Nephron (organoid): ENCODE results near the gene C19orf33.

Experiments used
- H3K27ac Mint-ChIP-seq, 3 experiments: 2 replicates each; pipeline ENCODE4 v1.8.0; 2020; ENCODE audit warnings: mixed read lengths in 3 of 3, mild to moderate bottlenecking in 2 of 3, moderate library complexity in 1 of 3
- H3K27me3 Mint-ChIP-seq: 2 replicates; pipeline ENCODE4 v1.8.0; 2021; ENCODE audit warnings: low read depth, mild to moderate bottlenecking, moderate library complexity, mixed read lengths
- H3K36me3 Mint-ChIP-seq: 2 replicates; pipeline ENCODE4 v1.8.0; 2020; ENCODE audit warnings: low read depth, mixed read lengths
- H3K4me1 Mint-ChIP-seq: 2 replicates; pipeline ENCODE4 v1.8.0; 2020; ENCODE audit warnings: mixed read lengths
- H3K4me3 Mint-ChIP-seq, 3 experiments: 2 replicates each; pipeline ENCODE4 v1.8.0; 2020; ENCODE audit warnings: mild to moderate bottlenecking in 3 of 3, mixed read lengths in 3 of 3, moderate library complexity in 2 of 3
- H3K9me3 Mint-ChIP-seq: 2 replicates; pipeline ENCODE4 v1.8.0; 2020; ENCODE audit warnings: mixed read lengths
- TF ChIP-seq, protein P1 (sequence below), 3 experiments: fragments of 200-600 bp; sonication (generic); IDR thresholded peaks; one replicate each; pipeline ENCODE4 v1.5.0; 2021; ENCODE audit warnings: antibody characterized with exemption in 3 of 3; ENCODE audit not compliant: unreplicated experiment in 3 of 3

The C19orf33 gene

DNA sequence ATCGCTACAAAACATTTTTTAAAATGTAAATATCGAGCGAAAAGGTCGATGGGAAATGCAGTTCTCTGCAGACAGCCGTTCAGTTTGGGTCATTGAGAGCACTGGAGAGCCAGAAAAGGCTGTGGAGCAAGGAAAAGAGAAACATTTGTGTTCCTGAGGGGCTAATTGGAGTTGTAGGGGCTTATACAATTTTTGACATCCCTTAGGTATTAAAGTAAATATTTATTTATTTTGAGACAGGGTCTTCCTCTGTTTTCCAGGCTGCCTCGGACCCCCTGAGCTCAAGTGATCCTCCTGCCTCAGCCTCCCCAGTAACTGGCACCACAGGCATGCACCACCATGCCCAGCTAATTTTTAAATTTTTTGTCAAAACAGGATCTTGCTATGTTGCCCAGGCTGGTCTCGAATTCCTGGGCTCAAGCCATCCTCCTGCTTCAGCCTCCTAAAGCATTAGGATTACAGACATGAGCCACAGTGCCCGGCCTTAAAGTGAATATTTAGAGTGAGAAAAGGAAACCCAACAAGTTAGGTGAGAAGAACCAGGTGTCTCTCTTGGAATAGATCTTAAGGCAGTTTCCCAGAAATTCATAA, 12.5 kb downstream of the C19orf33 start:
- Mint-ChIP-seq H3K4me3 (peak overlapping the region; percentile 85 to 92 (median 90)), H3K9me3 (no peaks in the 10 kb centered on the region), H3K4me1 (peaks cover 2% of the 10 kb centered on the region), H3K27me3 (peaks cover 41% of the 10 kb centered on the region), H3K27ac (peak overlapping the region; percentile 74 to 95 (median 87)), H3K36me3 (no peaks in the 10 kb centered on the region)
- TF ChIP-seq, protein P1, sequence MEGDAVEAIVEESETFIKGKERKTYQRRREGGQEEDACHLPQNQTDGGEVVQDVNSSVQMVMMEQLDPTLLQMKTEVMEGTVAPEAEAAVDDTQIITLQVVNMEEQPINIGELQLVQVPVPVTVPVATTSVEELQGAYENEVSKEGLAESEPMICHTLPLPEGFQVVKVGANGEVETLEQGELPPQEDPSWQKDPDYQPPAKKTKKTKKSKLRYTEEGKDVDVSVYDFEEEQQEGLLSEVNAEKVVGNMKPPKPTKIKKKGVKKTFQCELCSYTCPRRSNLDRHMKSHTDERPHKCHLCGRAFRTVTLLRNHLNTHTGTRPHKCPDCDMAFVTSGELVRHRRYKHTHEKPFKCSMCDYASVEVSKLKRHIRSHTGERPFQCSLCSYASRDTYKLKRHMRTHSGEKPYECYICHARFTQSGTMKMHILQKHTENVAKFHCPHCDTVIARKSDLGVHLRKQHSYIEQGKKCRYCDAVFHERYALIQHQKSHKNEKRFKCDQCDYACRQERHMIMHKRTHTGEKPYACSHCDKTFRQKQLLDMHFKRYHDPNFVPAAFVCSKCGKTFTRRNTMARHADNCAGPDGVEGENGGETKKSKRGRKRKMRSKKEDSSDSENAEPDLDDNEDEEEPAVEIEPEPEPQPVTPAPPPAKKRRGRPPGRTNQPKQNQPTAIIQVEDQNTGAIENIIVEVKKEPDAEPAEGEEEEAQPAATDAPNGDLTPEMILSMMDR (IDR thresholded peaks at IDR 0.05; ENCODE audit: unreplicated experiment in 3 of 3), result no peak

DNA sequence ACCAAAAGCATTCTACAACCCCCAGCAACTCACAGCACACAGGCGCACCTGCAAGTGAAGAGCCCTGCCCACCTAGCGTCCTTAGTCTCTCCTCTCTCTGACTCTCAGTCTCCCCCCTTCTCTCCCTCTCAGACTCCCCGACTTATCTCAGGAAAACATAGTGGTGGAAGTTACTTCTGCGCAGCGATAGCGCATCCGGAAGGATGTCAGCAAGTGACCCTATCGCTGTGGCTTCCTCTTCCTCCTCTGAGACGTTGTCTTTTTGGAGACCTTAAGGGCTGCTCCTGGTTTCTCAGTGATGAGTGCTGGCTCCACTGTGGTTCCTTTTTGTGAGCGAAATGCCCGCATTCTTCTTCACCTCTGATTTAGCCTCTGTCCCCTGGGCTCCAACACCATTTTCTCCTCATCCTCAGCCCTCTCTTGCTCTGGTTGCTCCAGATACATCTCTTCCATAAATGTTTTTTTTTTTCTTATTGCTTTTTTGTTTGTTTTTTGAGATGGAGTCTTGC, 13.1 kb downstream of the C19orf33 start:
- H3K4me3 Mint-ChIP-seq, result peak overlapping the region; percentile 57 to 74 (median 63)
- H3K9me3 Mint-ChIP-seq, result no peaks in the 10 kb centered on the region
- H3K27ac Mint-ChIP-seq, result peak overlapping the region in 1 of 3 experiments; percentile 55
- no peaks in the 10 kb centered on the region for H3K36me3 Mint-ChIP-seq
- H3K27me3 Mint-ChIP-seq, result peaks cover 46% of the 10 kb centered on the region
- TF ChIP-seq, protein P1 (IDR thresholded peaks at IDR 0.05; ENCODE audit: unreplicated experiment in 3 of 3), result no peak
- peaks cover 8% of the 10 kb centered on the region for H3K4me1 Mint-ChIP-seq

DNA sequence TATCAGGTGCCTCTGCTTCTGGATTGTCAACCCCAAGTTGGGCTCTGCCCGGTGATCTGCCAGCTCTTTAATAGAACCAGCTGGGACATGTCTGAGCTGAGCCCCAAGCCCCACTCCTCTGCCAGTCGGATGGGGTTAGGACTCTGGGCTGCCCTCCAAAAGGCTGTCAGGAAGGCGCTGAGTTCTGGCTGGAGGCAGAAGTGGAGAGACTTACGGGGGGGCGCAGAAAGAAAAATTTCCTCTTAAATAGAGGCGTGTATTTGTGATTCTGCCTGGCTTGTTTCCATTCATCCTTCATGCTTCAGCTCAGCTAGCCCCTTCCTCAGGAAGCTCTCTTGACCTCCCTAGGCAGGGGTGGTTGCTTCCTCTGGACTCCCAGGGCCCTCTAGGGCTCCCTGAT, 14.6 kb downstream of the C19orf33 start:
- Mint-ChIP-seq H3K36me3 (no peaks in the 10 kb centered on the region), H3K4me3 (peak overlapping the region; percentile 64 to 71 (median 65)), H3K9me3 (no peaks in the 10 kb centered on the region), H3K27me3 (peaks cover 56% of the 10 kb centered on the region), H3K4me1 (peaks cover 9% of the 10 kb centered on the region), H3K27ac (peak overlapping the region in 1 of 3 experiments; percentile 33)
- TF ChIP-seq, protein P1 (IDR thresholded peaks at IDR 0.05; ENCODE audit: unreplicated experiment in 3 of 3), result no peak

DNA sequence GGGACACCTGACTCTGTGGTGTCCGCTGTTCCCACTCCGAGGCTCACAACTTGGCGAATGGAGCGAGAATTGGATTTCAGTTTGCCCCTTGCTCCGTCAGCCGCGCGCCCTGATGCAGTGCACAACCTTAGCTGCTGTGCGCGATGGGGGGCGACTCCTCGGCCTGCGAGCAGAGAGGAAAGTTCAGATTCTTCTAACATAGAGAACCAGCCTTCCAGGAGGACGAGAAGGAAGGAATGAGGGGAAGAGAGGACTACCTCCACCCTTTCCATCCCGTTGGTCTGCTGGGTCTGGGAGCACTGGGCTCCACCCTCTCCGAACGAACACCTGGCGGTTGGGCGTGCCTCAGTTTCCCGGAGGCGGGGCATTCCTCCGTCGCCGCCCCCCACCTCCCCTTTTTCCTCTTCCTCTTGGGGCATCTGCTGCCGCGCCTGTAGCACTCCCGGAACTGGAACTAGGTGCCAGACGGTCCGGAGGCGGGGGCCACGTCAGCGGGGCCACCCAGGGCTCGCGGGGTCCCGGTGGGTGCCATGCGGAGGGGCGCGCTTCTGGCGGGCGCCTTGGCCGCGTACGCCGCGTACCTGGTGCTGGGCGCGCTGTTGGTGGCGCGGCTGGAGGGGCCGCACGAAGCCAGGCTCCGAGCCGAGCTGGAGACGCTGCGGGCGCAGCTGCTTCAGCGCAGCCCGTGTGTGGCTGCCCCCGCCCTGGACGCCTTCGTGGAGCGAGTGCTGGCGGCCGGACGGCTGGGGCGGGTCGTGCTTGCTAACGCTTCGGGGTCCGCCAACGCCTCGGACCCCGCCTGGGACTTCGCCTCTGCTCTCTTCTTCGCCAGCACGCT, 15.6 kb downstream of the C19orf33 start, which contains the start of gene KCNK6:
Gene KCNK6 (plus strand): TSS at position 425 of the 838 bp plus-strand sequence. CDS start 106 bp downstream, at position 531.
- peaks cover 56% of the 10 kb centered on the region for H3K27me3 Mint-ChIP-seq
- no peaks in the 10 kb centered on the region for H3K9me3 Mint-ChIP-seq

DNA sequence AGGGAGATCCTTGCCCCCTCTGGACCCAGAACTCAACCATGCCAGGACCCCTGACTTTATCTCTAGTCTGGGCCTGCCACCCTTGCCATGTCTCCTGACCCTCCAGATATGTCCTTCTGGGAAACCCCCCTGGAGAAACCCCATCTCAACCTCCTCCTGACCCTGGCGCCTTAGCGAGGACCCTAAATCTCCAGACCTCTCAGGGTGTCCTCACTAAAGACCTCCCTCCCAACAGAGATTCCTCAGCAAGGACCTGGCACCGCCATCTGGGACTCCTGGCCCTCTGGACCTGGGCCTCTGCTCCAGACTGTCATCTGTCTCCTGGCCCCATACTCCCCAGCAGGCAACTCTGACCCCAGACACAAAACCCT, 16.9 kb downstream of the C19orf33 start:
- no peaks in the 10 kb centered on the region for H3K9me3 Mint-ChIP-seq
- peaks cover 59% of the 10 kb centered on the region for H3K27me3 Mint-ChIP-seq
- no peak overlapping the region for H3K27ac Mint-ChIP-seq
- no peaks in the 10 kb centered on the region for H3K36me3 Mint-ChIP-seq
- H3K4me3 Mint-ChIP-seq, result peak overlapping the region; percentile 46 to 79 (median 78)
- H3K4me1 Mint-ChIP-seq, result peaks cover 9% of the 10 kb centered on the region
- TF ChIP-seq, protein P1 (IDR thresholded peaks at IDR 0.05; ENCODE audit: unreplicated experiment in 3 of 3), result no peak

More for the DNA sequence above, 15.6 kb downstream of the C19orf33 start, which contains the start of gene KCNK6:
- TF ChIP-seq, protein P1 (IDR thresholded peaks at IDR 0.05; ENCODE audit: unreplicated experiment in 3 of 3), result peak in 1 of 3 experiments; percentile 3
- peak within 1 kb of the TSS in 1 of 3 experiments; percentile 26 for H3K27ac Mint-ChIP-seq
- H3K4me1 Mint-ChIP-seq, result peaks cover 9% of the 10 kb centered on the region
- peak within 1 kb of the TSS; percentile 78 to 79 (median 78) for H3K4me3 Mint-ChIP-seq
- H3K36me3 Mint-ChIP-seq, result no peaks in the 10 kb centered on the region
